EL (cell line): ENCODE measurements around the gene NXPH1.

Source experiments
- DNase-seq: peaks from one replicate; pipeline ENCODE4 v3.0.0-alpha.2; 2016

The NXPH1 gene

GRCh38 chr7:8437606-8438005 lies 4.2 kb downstream of the NXPH1 start:
- no peak for DNase-seq

- no peak for DNase-seq
These were observed 7.3 kb downstream of the NXPH1 start for GRCh38 chr7:8440670-8441069.

- no peak for DNase-seq
These were observed 7.9 kb downstream of the NXPH1 start for GRCh38 chr7:8441106-8441965.

GRCh38 chr7:8442051-8442813 lies 8.8 kb downstream of the NXPH1 start:
- DNase-seq = no peak

- DNase-seq = no peak
These were observed 9.4 kb downstream of the NXPH1 start for GRCh38 chr7:8442814-8443304.

- no peak for DNase-seq
These were observed 10.4 kb downstream of the NXPH1 start for GRCh38 chr7:8443576-8444467.

- DNase-seq = no peak
These were observed 11.0 kb downstream of the NXPH1 start for GRCh38 chr7:8444468-8444769.

GRCh38 chr7:8453535-8453934 lies 20.1 kb downstream of the NXPH1 start:
- no peak for DNase-seq

GRCh38 chr7:8455426-8455825 lies 22.0 kb downstream of the NXPH1 start:
- no peak for DNase-seq

- no peak for DNase-seq
These were observed 28.9 kb downstream of the NXPH1 start for GRCh38 chr7:8462309-8462708.

GRCh38 chr7:8465338-8465737 lies 31.9 kb downstream of the NXPH1 start:
- no peak for DNase-seq

- DNase-seq = no peak
These were observed 47.1 kb downstream of the NXPH1 start for GRCh38 chr7:8480527-8480926.

GRCh38 chr7:8481096-8481495 lies 47.7 kb downstream of the NXPH1 start:
- no peak for DNase-seq

GRCh38 chr7:8481752-8482446 lies 48.5 kb downstream of the NXPH1 start:
- no peak for DNase-seq

- no peak for DNase-seq
These were observed 57.1 kb downstream of the NXPH1 start for GRCh38 chr7:8490391-8491045.

GRCh38 chr7:8491106-8491505 lies 57.7 kb downstream of the NXPH1 start:
- DNase-seq = no peak

GRCh38 chr7:8491544-8492489 lies 58.4 kb downstream of the NXPH1 start:
- no peak for DNase-seq

GRCh38 chr7:8499128-8499527 lies 65.7 kb downstream of the NXPH1 start:
- no peak for DNase-seq

- DNase-seq = no peak
These were observed 66.9 kb downstream of the NXPH1 start for GRCh38 chr7:8500286-8500685.

GRCh38 chr7:8507566-8507965 lies 74.2 kb downstream of the NXPH1 start:
- DNase-seq = no peak

- no peak for DNase-seq
These were observed 76.2 kb downstream of the NXPH1 start for GRCh38 chr7:8509621-8510020.
